OCI-LY7 (cell line): Measurements from ENCODE around the gene MED25.

Source experiments
- CTCF ChIP-seq: fragments of 200-600 bp; sonication (generic); conservative IDR thresholded peaks from 2 replicates; pipeline ENCODE4 v1.5.1; 2014; ENCODE audit warnings: mild to moderate bottlenecking, antibody characterized with exemption, low read length, moderate library complexity, mixed read lengths
- EZH2phosphoT487 ChIP-seq: fragments of 200-600 bp; sonication (generic); IDR thresholded peaks from 2 replicates; pipeline ENCODE4 v1.6.1; 2018; ENCODE audit warnings: low read depth, borderline replicate concordance, mild to moderate bottlenecking, mixed run types, antibody characterized with exemption, low read length, moderate library complexity, mixed read lengths

- TF ChIP-seq CTCF (no peak), EZH2phosphoT487 (no peak)
Measured at GRCh38 chr19:49883094-49883493, 65.0 kb downstream of the MED25 start.
